HG02763 (cell line): ENCODE data around the gene RIPPLY1.

Experiments
- ATAC-seq: cut with Tn5 transposase; IDR thresholded peaks from one replicate; pipeline ENCODE4 v1.9.1; 2021; ENCODE audit warnings: mild to moderate bottlenecking, moderate library complexity; ENCODE audit not compliant: unreplicated experiment

The RIPPLY1 gene

GRCh38 chrX:106862972-106863688, 40.0 kb downstream of the RIPPLY1 start:
- ATAC-seq = no peak
